Measurements from ENCODE around the gene GRIK5.

GRCh38 chr19:42038666-42039065 is 31.3 kb downstream of the GRIK5 start:
- no peak for TF ChIP-seq GATA3 (IDR thresholded peaks at IDR 0.05; ENCODE audit: low read depth, low read length)
- no peak for TF ChIP-seq GATA2 (IDR thresholded peaks at IDR 0.05; ENCODE audit: low read depth, low read length)

Data from SH-SY5Y (cell line).